ENCODE results near the gene STK4.

STK4 gene

DNA sequence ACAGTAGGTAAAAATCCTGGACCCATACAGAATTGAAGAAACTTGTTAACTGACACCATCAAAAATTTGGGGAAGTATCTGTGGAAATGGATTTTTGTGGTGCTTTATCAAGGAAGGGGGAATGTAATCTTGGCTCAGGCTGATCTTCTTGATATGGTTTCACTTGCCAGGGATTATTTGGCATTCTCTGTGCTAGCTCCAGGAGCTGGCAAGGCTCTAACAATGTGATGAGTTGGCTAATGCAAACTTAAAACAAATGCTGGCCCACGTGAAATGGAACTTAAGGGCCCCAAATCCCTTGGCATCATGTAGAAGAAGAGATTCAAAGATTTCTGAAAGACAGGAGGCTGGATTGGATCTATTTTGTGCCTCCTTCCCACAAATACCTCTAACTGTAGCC, 121.5 kb downstream of the STK4 start:
- Histone ChIP-seq H3K27ac (no peak overlapping the region), H3K4me1 (peaks cover 27% of the 10 kb centered on the region), H3K4me3 (no peak overlapping the region), H4K20me1 (no peaks in the 10 kb centered on the region), H3K9me3 (peaks cover 7% of the 10 kb centered on the region), H3K27me3 (no peaks in the 10 kb centered on the region), H3K36me3 (peaks cover 11% of the 10 kb centered on the region), H3K4me2 (no peak overlapping the region), H3K9ac (no peak overlapping the region)
- TF ChIP-seq Cebpa-rat (IDR thresholded peaks at IDR 0.05), result no peak

DNA sequence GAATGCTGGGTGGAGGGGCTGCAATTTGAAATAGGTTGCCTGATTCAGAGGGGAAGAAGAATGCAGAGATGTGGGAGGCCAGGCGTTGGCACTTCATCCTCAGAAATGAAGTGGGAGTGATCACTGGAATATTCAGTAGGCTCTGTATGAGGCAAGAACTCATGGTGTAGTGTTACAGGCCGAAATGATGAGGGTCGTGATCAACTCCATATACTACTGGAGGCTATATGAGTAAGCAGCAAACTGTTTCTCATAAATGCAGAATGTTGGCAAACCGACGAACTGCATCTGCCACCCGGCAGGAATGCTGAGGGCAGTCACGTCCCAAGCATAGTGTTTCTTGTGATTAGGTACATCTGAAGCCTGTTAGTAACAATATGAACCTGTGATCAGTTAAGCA, 121.9 kb downstream of the STK4 start:
- H3K36me3 ChIP-seq, result peaks cover 6% of the 10 kb centered on the region; the same call in 1 of the 2 replicates
- 0 out of 2 replicates have a peak, but pooled peaks cover 4% of the 10 kb centered on the region for H3K9me3 ChIP-seq
- no peak for TF ChIP-seq Cebpa-rat (IDR thresholded peaks at IDR 0.05)
- no peaks in the 10 kb centered on the region for H3K27me3 ChIP-seq
- H3K27ac ChIP-seq, result no peak overlapping the region
- no peaks in the 10 kb centered on the region for H4K20me1 ChIP-seq
- H3K9ac ChIP-seq, result no peak overlapping the region
- H3K4me1 ChIP-seq, result peaks cover 27% of the 10 kb centered on the region
- H3K4me3 ChIP-seq, result no peak overlapping the region
- H3K4me2 ChIP-seq, result no peak overlapping the region

DNA sequence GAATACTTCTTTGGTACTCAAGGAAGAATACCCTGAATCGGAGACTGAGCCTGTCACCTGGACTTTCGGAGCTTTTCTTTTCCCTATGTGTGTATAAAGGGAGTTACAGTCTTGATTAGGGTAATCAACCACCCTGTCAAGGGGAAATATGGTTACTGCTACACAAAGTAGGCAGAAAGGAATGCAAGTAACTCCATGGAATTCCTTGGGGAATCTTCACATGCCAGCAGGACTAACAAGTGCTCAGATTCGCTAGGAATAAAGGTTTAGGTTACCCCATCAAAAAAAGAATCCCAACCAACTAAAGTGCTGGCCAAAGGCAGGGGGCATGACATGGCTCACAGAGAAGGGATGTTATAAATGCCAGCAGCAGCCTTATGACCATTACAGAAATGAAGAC, 124.2 kb downstream of the STK4 start:
- 0 out of 2 replicates have a peak, but pooled peaks cover 3% of the 10 kb centered on the region for H3K36me3 ChIP-seq
- H3K4me2 ChIP-seq, result no peak overlapping the region
- peaks cover 21% of the 10 kb centered on the region for H3K4me1 ChIP-seq
- no peak overlapping the region for H3K27ac ChIP-seq
- H3K4me3 ChIP-seq, result no peak overlapping the region
- H4K20me1 ChIP-seq, result no peaks in the 10 kb centered on the region
- no peak overlapping the region for H3K9ac ChIP-seq
- H3K27me3 ChIP-seq, result no peaks in the 10 kb centered on the region
- 0 out of 2 replicates have a peak, but pooled peaks cover 4% of the 10 kb centered on the region for H3K9me3 ChIP-seq
- TF ChIP-seq Cebpa-rat (IDR thresholded peaks at IDR 0.05), result no peak

DNA sequence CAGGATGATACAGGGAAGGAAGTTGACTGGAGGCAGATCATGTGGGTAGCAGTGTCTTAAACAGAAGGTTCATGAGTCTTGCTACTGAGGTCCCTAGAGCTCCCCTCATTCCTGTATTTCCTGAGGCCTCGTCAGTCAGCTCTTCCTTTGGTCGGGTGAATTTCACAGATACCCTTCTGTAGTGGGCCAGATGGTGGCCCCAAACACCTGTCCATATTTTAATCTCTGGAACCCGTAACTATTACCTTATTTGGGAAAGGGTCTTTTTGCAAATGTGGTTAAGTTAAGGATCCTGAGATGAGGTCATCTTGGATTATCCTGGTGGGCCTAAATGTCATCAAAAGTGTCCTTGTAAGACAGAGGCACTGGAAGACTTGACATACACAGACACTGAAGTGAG, 125.1 kb downstream of the STK4 start:
- Histone ChIP-seq H3K4me1 (peaks cover 15% of the 10 kb centered on the region), H3K4me3 (no peak overlapping the region), H3K4me2 (peak overlapping the region; percentile 52), H3K9me3 (0 out of 2 replicates have a peak, but pooled peaks cover under 1% of the 10 kb centered on the region), H3K27ac (no peak overlapping the region), H4K20me1 (no peaks in the 10 kb centered on the region), H3K27me3 (no peaks in the 10 kb centered on the region), H3K36me3 (no peaks in the 10 kb centered on the region), H3K9ac (no peak overlapping the region)
- no peak for TF ChIP-seq Cebpa-rat (IDR thresholded peaks at IDR 0.05)

DNA sequence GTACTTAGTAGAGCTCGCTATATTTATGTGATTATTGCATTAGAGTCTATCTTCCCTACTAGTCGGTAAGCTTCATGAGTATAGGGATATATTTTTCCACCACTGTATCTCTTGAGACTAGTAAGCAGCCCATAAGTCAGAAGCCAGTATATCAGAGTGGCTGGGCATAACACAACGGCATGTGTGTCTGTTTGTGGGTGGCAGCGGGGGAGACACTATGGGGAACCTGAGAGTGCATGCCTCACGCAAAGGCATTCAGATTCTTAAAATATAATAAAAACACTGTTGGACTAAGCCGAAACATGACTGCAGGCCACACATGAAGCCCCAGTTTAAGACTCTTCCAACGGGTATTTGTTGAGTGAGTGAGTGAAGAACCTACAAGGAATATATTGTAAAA, 126.6 kb downstream of the STK4 start:
- Histone ChIP-seq H3K27me3 (no peaks in the 10 kb centered on the region), H3K4me2 (no peak overlapping the region), H4K20me1 (no peaks in the 10 kb centered on the region), H3K4me3 (no peak overlapping the region), H3K9ac (no peak overlapping the region), H3K36me3 (no peaks in the 10 kb centered on the region), H3K9me3 (no peaks in the 10 kb centered on the region), H3K4me1 (peaks cover 15% of the 10 kb centered on the region), H3K27ac (no peak overlapping the region)
- TF ChIP-seq Cebpa-rat (IDR thresholded peaks at IDR 0.05), result no peak

DNA sequence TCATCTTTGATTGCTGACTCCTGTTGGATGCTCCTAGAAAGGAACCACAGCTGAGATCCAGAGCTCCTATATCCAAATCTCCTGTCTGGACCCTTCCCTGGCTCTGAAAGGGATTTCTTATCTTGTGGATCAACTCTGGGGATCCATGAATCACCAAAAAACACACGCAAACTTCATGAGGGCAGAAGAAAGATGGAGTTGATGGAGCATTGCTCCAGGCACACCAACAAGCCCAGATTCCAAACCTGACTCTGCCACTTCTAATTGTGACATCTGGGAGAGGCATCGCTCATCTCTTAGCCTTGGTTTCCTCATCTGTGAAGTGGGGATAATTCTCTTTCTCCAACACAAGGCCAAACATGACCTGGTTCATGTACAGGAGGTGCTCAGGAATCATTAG, 127.9 kb downstream of the STK4 start:
- no peak overlapping the region for H3K4me3 ChIP-seq
- H3K27ac ChIP-seq, result no peak overlapping the region
- H3K4me2 ChIP-seq, result no peak overlapping the region
- no peaks in the 10 kb centered on the region for H4K20me1 ChIP-seq
- H3K27me3 ChIP-seq, result peaks cover under 1% of the 10 kb centered on the region; the same call in 1 of the 2 replicates
- H3K9me3 ChIP-seq, result no peaks in the 10 kb centered on the region
- H3K36me3 ChIP-seq, result no peaks in the 10 kb centered on the region
- H3K4me1 ChIP-seq, result peaks cover 15% of the 10 kb centered on the region
- no peak overlapping the region for H3K9ac ChIP-seq
- TF ChIP-seq Cebpa-rat (IDR thresholded peaks at IDR 0.05), result no peak

DNA sequence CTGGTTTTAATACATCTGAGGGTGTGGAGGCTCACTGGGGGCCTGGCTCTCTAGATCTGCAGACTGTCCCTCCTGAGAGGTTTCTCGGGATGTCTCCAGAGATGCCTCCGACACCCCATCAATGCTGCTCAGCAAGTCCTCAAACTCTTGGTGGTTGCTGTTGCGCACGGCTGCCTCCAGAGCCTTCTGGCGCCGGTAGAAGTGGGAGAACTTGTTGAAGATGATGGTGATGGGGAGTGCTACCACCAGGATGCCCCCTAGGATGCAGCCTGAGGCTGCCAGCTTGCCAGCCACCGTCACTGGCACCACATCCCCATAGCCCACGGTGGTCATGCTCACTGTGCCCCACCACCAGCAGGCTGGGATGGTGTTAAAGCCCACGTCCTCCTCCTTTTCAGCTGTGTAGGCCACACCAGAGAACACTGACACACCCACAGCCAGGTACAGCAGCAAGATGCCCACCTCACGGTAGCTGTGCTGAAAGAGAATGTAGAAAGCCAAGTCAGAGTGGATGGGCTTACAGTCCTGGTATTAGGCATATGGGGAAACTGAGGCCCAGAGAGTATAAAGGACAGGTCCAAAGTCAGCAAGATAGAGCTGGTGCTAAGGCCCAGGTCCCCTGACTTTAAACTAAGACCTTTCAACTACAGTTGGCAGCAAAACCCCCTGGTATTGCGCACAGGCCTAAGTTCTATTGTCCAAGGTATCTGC, 128.7 kb downstream of the STK4 start:
- TF ChIP-seq Cebpa-rat (IDR thresholded peaks at IDR 0.05), result no peak
- no peak overlapping the region for H3K27ac ChIP-seq
- H3K4me2 ChIP-seq, result no peak overlapping the region
- no peaks in the 10 kb centered on the region for H3K36me3 ChIP-seq
- H4K20me1 ChIP-seq, result no peaks in the 10 kb centered on the region
- no peak overlapping the region for H3K4me3 ChIP-seq
- H3K9ac ChIP-seq, result no peak overlapping the region
- peaks cover 15% of the 10 kb centered on the region for H3K4me1 ChIP-seq
- H3K9me3 ChIP-seq, result no peaks in the 10 kb centered on the region
- peaks cover 9% of the 10 kb centered on the region for H3K27me3 ChIP-seq

DNA sequence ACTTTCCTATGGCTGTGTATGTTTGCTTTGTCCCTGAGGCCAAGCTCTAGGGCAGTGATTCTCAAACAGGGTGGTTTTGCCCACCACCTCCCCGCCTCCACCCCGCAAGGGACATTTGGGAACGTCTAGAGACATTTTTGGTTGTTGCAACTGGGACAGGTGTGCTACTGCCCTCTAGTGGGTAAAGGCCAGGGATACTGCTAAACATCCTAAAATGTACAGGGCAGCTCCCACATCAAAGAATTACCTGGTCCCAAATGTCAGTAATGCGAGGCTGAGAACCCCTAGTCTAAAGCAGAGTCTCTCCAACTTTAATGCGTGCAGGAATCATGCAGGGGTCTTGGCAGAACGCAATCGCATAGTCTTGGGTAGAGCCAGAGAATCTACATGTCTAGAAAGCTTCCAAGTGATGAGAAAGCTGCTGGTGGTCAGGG, 129.5 kb downstream of the STK4 start:
- H3K4me1 ChIP-seq, result peaks cover 20% of the 10 kb centered on the region
- no peak overlapping the region for H3K9ac ChIP-seq
- H3K27ac ChIP-seq, result no peak overlapping the region
- H3K27me3 ChIP-seq, result peaks cover 17% of the 10 kb centered on the region
- no peak overlapping the region for H3K4me3 ChIP-seq
- H3K4me2 ChIP-seq, result no peak overlapping the region
- no peak for TF ChIP-seq Cebpa-rat (IDR thresholded peaks at IDR 0.05)
- H4K20me1 ChIP-seq, result no peaks in the 10 kb centered on the region
- H3K36me3 ChIP-seq, result no peaks in the 10 kb centered on the region
- no peaks in the 10 kb centered on the region for H3K9me3 ChIP-seq

DNA sequence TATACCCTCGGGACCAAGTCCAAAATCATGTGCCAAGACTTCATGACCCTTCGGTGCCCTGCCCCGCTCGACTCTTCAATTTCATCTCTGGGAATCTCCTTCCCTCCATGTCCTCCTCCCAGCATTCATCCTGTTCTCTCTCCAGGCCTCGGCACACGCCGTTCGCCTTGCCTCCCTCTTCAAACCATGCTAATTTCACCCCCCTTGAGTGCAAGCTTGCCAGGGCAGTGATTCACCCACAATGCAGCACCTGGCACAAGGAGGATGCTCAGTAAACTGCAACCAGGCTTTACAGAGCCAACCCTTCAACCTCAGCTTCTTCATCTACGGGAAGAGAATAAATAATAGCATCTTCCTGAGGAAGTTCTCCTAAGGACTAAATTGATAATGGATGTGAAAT, 130.5 kb downstream of the STK4 start:
- Histone ChIP-seq H3K4me3 (no peak overlapping the region), H3K27me3 (peaks cover 27% of the 10 kb centered on the region), H3K4me2 (no peak overlapping the region), H3K4me1 (peaks cover 16% of the 10 kb centered on the region), H3K9ac (no peak overlapping the region), H4K20me1 (no peaks in the 10 kb centered on the region), H3K9me3 (no peaks in the 10 kb centered on the region), H3K36me3 (no peaks in the 10 kb centered on the region), H3K27ac (no peak overlapping the region)
- TF ChIP-seq Cebpa-rat (IDR thresholded peaks at IDR 0.05), result no peak

DNA sequence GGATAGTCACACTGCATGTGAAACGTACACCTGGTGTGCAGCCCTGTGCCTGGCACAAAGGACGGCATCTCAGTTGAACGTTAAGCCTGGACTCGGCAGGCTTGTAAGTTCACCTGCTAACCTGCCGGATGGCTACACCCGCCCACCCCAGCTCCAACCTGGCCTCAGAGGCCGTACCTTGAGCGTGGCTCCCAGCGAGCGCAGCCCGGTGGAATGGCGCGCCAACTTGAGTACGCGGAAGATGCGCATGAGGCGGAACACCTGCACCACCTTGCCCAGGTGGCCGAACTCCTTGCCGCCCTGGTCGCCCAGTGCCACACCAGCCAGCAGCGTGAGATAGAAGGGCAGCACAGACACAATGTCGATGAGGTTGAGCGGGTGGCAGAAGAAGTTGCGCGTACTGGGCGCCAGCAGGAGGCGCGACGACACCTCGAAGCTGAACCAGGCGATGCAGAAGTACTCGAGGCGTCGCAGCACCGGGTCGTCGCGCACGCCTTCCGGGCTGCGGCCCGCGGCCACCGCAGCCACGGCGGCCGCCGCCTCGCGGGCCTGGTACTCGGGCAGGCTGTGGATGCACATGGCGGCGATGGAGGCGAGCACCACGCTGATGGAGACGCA, 131.3 kb downstream of the STK4 start:
- Histone ChIP-seq H3K9ac (no peak overlapping the region), H3K9me3 (no peaks in the 10 kb centered on the region), H3K36me3 (no peaks in the 10 kb centered on the region), H3K27me3 (peaks cover 27% of the 10 kb centered on the region), H4K20me1 (no peaks in the 10 kb centered on the region), H3K4me2 (no peak overlapping the region), H3K4me1 (peaks cover 10% of the 10 kb centered on the region), H3K4me3 (no peak overlapping the region), H3K27ac (no peak overlapping the region)
- TF ChIP-seq Cebpa-rat (IDR thresholded peaks at IDR 0.05), result no peak
